ENCODE data around the gene EFL1. TPM values are rescaled to one million over a fixed set of nuclear protein-coding genes. Genes with fewer than 3 reads are reported as not detected.

Gene EFL1
- total RNA-seq, 1 experiment from 2014 or later: 29.1 TPM

- Mint-ChIP-seq H3K4me3 (ENCODE audit: low read depth, unreplicated experiment) (no peak overlapping the region), H3K27me3 (ENCODE audit: unreplicated experiment) (no peaks in the 10 kb centered on the region), H3K36me3 (ENCODE audit: insufficient read depth, unreplicated experiment) (no peaks in the 10 kb centered on the region), H3K4me1 (ENCODE audit: low read depth, unreplicated experiment) (peaks cover 17% of the 10 kb centered on the region), H3K27ac (ENCODE audit: unreplicated experiment) (no peak overlapping the region), H3K9me3 (ENCODE audit: low read depth, unreplicated experiment) (no peaks in the 10 kb centered on the region)
- TF ChIP-seq, protein P1, sequence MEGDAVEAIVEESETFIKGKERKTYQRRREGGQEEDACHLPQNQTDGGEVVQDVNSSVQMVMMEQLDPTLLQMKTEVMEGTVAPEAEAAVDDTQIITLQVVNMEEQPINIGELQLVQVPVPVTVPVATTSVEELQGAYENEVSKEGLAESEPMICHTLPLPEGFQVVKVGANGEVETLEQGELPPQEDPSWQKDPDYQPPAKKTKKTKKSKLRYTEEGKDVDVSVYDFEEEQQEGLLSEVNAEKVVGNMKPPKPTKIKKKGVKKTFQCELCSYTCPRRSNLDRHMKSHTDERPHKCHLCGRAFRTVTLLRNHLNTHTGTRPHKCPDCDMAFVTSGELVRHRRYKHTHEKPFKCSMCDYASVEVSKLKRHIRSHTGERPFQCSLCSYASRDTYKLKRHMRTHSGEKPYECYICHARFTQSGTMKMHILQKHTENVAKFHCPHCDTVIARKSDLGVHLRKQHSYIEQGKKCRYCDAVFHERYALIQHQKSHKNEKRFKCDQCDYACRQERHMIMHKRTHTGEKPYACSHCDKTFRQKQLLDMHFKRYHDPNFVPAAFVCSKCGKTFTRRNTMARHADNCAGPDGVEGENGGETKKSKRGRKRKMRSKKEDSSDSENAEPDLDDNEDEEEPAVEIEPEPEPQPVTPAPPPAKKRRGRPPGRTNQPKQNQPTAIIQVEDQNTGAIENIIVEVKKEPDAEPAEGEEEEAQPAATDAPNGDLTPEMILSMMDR (IDR thresholded peaks at IDR 0.05; ENCODE audit: unreplicated experiment): no peak
- intact Hi-C loops (cut with micrococcal nuclease; ENCODE audit: unreplicated experiment): no loop called here
- no peak for DNase-seq
- CTCF ChIA-PET: no interaction called here
- no TSS peak for BruUV-seq (replicated peaks)
Measured at GRCh38 chr15:82150645-82151044, 111.9 kb downstream of the EFL1 start.

DNA sequence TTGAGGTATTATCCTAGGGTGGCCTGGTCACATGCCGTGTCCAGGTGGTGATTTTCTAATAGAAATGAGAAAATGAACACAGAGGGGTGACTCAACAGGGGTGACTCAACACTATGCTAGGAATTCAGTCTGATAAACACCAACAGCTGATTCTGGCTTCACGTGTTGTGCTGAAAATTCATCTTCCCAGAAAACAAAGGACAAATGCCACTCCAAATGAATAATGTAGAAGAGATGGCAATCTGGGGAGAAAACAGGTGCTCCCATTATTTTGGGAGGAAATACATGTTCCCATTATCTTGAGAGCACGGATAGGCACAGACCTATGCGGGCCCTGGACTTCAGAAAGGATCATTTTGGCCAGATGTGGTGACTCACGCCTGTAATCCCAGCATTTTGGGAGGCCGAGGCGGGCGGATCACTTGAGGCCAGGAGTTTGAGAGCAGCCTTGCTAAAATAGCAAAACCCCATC is 115.5 kb downstream of the EFL1 start:
- TF ChIP-seq, protein P1 (IDR thresholded peaks at IDR 0.05; ENCODE audit: unreplicated experiment): no peak
- H3K27me3 Mint-ChIP-seq (ENCODE audit: unreplicated experiment): no peaks in the 10 kb centered on the region
- peak overlapping the region; percentile 59 for H3K27ac Mint-ChIP-seq (ENCODE audit: unreplicated experiment)
- intact Hi-C loops (cut with micrococcal nuclease; ENCODE audit: unreplicated experiment): no loop called here
- H3K4me3 Mint-ChIP-seq (ENCODE audit: low read depth, unreplicated experiment): no peak overlapping the region
- H3K4me1 Mint-ChIP-seq (ENCODE audit: low read depth, unreplicated experiment): peaks cover 21% of the 10 kb centered on the region
- no peaks in the 10 kb centered on the region for H3K36me3 Mint-ChIP-seq (ENCODE audit: insufficient read depth, unreplicated experiment)
- BruUV-seq (replicated peaks): no TSS peak
- CTCF ChIA-PET: interaction anchor here (0.7 kb wide), 1 partner anchor 39 kb away, joined by 3 read pairs; no protein-coding TSS in a partner anchor
- DNase-seq: peak; percentile 53
- H3K9me3 Mint-ChIP-seq (ENCODE audit: low read depth, unreplicated experiment): no peaks in the 10 kb centered on the region

GRCh38 chr15:82146576-82146975 is 116.0 kb downstream of the EFL1 start:
- CTCF ChIA-PET: no interaction called here
- H3K4me3 Mint-ChIP-seq (ENCODE audit: low read depth, unreplicated experiment): no peak overlapping the region
- no peak for DNase-seq
- no peaks in the 10 kb centered on the region for H3K9me3 Mint-ChIP-seq (ENCODE audit: low read depth, unreplicated experiment)
- H3K4me1 Mint-ChIP-seq (ENCODE audit: low read depth, unreplicated experiment): peaks cover 26% of the 10 kb centered on the region
- peak overlapping the region; percentile 59 for H3K27ac Mint-ChIP-seq (ENCODE audit: unreplicated experiment)
- BruUV-seq (replicated peaks): no TSS peak
- TF ChIP-seq, protein P1 (IDR thresholded peaks at IDR 0.05; ENCODE audit: unreplicated experiment): no peak
- no peaks in the 10 kb centered on the region for H3K36me3 Mint-ChIP-seq (ENCODE audit: insufficient read depth, unreplicated experiment)
- intact Hi-C loops (cut with micrococcal nuclease; ENCODE audit: unreplicated experiment): no loop called here
- no peaks in the 10 kb centered on the region for H3K27me3 Mint-ChIP-seq (ENCODE audit: unreplicated experiment)

DNA sequence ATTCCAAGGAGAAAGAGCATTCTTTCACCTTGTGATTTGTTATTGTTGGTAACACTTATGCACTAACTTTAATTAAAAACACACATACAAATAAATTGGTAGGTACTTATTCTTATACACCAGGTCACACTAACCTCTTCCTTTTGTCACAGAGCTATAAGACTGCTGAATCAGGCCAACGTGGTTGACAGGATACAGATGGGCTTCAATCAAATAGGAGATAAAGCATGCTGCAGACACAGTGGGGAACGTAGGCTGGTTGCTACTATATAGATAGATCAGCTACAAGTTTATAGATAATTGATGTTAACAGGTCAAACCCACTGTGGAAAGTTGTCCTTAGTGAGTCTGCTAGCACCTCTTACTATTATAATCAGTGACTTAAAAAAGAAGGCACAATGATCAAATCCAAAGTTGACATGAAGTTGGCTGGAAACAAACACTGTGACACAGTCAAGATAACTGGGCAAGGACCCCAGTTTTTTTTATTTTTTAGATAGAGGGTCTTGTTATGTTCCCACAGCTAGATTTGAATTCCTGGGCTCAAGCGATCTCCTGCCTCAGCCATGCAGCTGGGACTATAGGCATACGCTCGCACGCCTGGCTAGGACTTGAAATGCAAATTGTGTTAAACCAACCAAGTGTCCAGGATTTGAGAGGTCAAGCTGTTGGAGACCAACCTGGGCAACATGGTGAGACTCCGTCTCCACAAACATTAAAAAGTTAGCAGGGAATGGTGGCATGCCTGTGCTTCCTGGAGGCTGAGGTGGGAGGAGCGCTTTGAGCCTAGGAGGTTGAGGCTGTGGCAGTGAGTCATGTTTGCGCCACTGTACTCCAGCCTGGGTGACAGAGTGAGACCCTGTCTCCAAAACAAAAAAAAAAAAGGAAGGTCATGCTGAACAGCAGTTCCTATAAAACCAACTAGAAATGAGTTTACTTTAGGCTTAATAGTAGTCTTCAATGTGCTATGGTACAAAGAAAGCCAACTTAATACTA is 118.8 kb downstream of the EFL1 start:
- Mint-ChIP-seq H3K27ac (ENCODE audit: unreplicated experiment) (no peak overlapping the region), H3K36me3 (ENCODE audit: insufficient read depth, unreplicated experiment) (peaks cover 5% of the 10 kb centered on the region), H3K4me1 (ENCODE audit: low read depth, unreplicated experiment) (peaks cover 46% of the 10 kb centered on the region), H3K4me3 (ENCODE audit: low read depth, unreplicated experiment) (no peak overlapping the region), H3K27me3 (ENCODE audit: unreplicated experiment) (no peaks in the 10 kb centered on the region), H3K9me3 (ENCODE audit: low read depth, unreplicated experiment) (no peaks in the 10 kb centered on the region)
- no peak for DNase-seq
- BruUV-seq (replicated peaks): no TSS peak
- TF ChIP-seq, protein P1 (IDR thresholded peaks at IDR 0.05; ENCODE audit: unreplicated experiment): no peak
- CTCF ChIA-PET: no interaction called here
- intact Hi-C loops (cut with micrococcal nuclease; ENCODE audit: unreplicated experiment): no loop called here
